GM18511 (cell line): ENCODE measurements around the gene NDST3.

ENCODE experiments used
- ATAC-seq: cut with Tn5 transposase; IDR thresholded peaks from one replicate; pipeline ENCODE4 v1.9.1; 2021; ENCODE audit warnings: mild to moderate bottlenecking, moderate library complexity; ENCODE audit not compliant: unreplicated experiment

NDST3 gene

DNA sequence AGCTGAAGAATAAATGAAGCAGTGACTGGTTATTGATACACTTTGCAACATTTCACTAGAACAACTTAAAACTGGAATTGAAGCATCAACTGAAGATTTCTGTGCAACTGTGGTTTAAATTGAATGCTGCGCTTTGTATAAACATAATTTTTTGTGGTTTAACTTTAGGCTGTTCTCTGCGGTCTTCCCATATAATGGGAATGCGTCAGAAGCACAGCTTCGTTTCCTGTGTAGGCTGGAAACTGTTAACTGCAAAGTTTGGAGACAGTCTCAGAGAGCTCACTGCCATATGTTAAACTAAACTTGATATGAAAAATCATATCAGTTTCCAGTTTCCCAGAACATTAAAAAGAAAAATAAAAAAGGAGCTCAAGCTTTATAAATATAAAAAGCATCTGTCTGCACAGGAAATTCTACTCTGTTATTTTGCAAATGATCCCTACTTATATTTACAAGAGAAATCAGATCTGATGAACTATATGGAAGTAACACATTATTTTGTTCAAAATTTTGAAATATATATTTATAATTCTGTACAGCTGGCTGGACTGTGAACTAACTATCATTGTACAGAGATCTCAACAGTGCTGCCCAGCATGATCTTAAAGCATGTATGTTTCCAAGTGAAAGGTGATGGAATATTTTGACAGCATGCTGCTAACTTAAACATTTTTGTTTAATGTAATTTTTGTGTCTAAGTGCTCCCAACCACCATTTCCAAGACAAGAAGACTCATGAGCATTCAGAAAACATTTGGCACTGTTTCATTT lies 139.9 kb downstream of the NDST3 start:
- ATAC-seq: no peak

- no peak for ATAC-seq
Measured at GRCh38 chr4:118175506-118175905, 141.2 kb downstream of the NDST3 start.

DNA sequence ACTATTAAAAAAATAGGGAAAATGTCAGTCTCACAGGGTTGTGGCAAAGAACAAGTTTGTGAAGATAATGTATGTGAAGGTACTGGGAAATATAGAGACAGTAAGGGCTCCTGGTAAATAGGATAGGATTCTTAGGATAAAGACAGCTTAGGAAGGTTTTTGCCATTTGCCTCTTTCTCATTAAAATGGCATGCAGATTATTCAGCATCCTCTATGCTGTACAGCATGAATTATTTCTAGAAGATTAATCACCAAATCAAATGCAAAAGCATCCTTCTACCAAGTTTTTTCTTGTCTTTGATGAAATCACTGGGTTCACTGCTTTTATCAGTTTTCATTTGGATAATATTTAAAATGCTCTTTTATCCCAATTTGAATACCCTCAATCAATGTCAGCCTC lies 142.8 kb downstream of the NDST3 start:
- no peak for ATAC-seq

GRCh38 chr4:118180776-118181175 lies 146.5 kb downstream of the NDST3 start:
- ATAC-seq: no peak

GRCh38 chr4:118190903-118191302 lies 156.6 kb downstream of the NDST3 start:
- no peak for ATAC-seq

- ATAC-seq: no peak
Measured at GRCh38 chr4:118193421-118193820, 159.1 kb downstream of the NDST3 start.

- no peak for ATAC-seq
Measured at GRCh38 chr4:118206627-118207026, 172.3 kb downstream of the NDST3 start.

DNA sequence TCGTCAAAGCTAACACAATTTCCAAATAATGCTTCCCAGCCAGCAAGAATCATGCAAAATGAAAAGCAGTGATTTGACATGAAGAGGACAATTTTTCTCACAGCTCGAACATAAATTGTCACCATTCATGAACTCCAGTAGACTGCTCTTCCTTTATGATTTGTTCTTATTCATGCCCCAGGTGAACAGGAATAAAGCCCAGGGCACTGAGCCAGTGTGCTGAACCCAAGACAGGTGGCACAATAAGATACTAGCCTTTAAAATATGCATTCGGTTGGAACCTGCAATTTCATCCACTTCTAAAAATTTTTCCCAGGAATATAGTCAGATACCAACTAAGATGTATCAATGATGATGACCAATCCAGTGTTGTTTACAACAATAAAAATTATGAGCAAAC lies 178.8 kb downstream of the NDST3 start:
- no peak for ATAC-seq

GRCh38 chr4:118215826-118216225 lies 181.5 kb downstream of the NDST3 start:
- ATAC-seq: no peak

DNA sequence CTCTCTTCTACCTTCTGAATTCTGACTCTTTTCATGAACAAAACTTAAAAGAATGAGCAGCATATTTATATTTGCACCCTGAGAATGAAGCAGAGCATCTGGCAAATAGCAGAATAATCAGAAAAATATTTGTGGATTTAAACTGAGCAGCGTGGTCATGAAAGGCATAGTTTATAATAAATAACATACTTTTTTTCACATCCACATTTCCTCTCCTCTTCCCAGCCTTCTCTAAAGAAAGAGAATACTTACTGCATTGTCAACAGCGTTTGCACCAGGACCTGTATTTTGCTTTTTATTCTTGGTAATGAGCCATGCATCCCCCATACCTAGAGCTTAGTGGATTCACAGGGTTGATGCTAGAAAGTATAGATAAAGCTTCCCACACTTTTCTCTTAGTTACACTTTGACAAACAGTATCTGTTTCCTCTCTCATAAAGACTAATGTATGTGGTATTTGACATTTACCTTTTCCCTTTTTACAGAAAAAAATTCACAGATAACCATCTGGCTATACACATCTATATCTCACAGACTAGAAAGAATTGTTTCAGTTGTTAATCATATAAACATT lies 187.0 kb downstream of the NDST3 start:
- no peak for ATAC-seq

DNA sequence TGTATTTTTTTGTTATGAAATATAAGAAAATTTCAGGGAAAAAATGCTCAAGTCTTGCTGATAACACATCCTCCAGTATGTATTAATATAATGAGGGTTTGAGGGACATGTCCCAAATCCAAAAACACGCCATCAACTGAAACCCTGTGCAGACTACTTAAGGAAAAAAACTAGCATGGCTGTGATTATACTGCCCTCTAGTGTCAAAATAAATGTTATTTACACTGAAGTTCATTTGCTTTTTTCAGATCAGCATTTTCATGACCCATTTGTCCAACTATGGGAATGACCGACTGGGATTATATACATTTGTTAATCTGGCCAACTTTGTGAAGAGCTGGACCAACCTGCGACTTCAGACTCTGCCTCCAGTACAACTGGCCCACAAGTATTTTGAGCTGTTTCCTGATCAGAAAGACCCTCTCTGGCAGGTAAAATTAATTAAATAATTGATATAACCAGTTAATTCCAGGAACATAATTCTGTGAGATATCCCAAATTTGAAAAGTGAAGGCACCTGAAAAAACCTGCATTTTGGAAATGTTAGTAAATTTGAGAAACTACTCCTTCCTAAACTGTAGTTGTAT lies 190.1 kb downstream of the NDST3 start:
- peak; percentile 68 for ATAC-seq

- no peak for ATAC-seq
Measured at GRCh38 chr4:118225511-118225910, 191.2 kb downstream of the NDST3 start.

GRCh38 chr4:118226311-118227010 lies 192.2 kb downstream of the NDST3 start:
- ATAC-seq: no peak

DNA sequence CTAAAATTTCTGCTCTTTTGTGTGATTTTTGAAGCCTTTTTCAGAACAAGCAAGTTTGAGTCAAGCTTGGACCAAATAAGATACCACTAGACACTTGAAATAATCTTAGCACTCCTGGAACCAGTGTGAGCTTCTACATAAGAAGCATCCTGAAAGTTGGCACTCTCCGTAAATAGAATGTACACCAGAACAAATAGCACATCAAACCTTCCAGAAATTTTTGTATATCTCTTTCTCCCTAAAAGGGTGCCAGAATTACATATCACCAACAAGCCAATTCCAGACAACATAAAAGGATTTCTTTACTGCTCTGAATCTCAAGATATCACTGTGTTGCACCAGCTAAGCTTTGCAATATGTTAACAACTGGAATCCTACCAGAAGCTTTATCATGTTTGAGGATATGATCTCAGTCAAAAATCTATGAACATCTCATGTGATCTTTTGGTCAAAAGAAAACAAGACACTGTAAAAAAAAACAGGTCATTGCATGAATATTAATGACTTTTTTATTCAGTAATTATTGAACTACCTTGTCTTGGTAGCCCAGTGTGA lies 201.4 kb downstream of the NDST3 start:
- no peak for ATAC-seq

DNA sequence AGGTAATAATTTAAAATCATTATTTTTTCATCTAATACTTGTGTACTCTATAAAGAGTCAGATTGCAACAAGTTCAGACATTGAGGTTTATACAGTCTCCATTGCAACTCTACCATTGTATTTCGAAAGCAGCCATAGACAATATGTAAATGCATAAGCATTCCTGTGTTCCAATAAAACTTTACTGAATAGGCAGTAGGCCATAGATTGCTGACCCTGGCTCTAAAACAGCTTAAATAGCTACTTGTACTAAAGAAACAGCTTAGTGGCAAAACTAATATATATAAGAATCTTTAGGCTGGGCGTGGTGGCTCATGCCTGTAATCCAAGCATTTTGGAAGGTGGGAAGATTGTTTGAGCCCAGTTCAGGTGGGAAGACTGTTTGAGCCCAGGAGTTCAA lies 203.2 kb downstream of the NDST3 start:
- no peak for ATAC-seq

- no peak for ATAC-seq
Measured at GRCh38 chr4:118249890-118250289, 215.6 kb downstream of the NDST3 start.

GRCh38 chr4:118254368-118254767 lies 220.1 kb downstream of the NDST3 start:
- ATAC-seq: no peak

DNA sequence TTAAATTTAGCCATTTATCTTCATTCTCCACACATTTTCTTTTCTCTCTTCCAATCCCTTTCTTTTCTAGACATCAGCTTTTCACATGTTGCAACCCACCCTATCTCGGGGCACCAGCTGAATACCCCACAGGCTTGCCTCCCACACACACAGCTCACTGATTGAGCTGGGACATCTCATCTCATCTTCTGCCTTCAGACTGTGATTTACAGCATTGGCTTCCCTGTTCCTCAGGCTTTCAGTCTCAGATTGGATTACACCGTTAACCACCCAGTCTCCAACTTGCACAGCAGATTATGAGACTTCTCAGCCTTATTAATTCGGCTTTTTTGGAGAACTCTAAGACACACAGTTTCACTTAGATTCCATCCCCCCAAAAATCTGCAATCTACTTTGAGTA lies 224.8 kb downstream of the NDST3 start:
- no peak for ATAC-seq

- ATAC-seq: no peak
Measured at GRCh38 chr4:118260309-118260708, 226.0 kb downstream of the NDST3 start.

- no peak for ATAC-seq
Measured at GRCh38 chr4:118264096-118264495, 229.8 kb downstream of the NDST3 start.

GRCh38 chr4:118265312-118266144 lies 231.2 kb downstream of the NDST3 start:
- ATAC-seq: peak; percentile 55
